ENCODE data around the gene ACTN1. TPM values are rescaled to one million over a fixed set of nuclear protein-coding genes. Genes with fewer than 3 reads are reported as not detected.

The ACTN1 gene
- total and polyA plus RNA-seq, 2 of the 8 experiments (the other 6 are each of a cell fraction or from before 2014, with no cell fraction given), result 236 to 262 TPM

DNA sequence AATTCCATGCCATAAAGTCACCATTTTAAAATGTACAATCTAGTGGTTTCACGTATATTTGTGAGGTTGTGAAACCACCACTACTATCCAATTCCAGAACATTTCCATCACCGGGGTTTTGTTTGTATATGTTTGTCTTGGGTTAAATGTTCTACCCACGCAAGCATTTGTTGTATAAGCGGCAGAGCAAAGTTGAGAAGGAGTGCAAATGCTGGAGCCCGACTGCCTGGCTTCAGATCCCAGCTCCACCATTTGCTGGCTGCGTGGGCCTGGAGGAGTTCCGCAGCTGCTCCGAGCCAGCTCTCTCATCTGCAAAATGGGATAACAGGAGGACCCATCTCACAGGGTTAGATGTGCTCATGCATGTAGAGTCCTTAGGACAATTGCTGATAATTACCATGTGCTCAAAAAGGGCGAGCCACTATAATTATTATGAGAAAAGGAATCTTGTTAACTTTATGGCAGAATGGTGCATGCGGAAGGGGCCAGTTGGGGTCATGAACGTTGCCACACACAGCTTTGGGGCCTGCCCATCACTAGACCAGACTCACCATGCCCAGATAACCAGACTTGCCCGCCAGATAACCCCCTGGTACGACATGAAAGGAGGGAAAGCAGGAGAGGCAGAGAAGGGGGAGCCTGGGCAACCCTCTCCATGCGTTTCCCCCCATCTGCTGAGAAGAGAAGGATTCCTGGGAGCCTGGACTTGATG lies 6.4 kb downstream of the ACTN1 start:
- no peaks in the 10 kb centered on the region for H3K9me3 ChIP-seq (ENCODE audit: insufficient read depth in 2 of 2, low read depth in 1 of 2, low read length in 1 of 2)
- H2BK20ac ChIP-seq (ENCODE audit: low read length), result no peak overlapping the region
- no peaks in the 10 kb centered on the region; the same call in 1 of the 2 replicates for H3K23me2 ChIP-seq (ENCODE audit: low read depth, low read length)
- no peak overlapping the region for H3K4me2 ChIP-seq (ENCODE audit: insufficient read depth in 1 of 2, low read depth in 2 of 2, low read length in 2 of 2)
- H3K36me3 ChIP-seq (ENCODE audit: control insufficient read depth in 2 of 4, insufficient read depth in 4 of 4, low read length in 3 of 4), result peaks cover 0 to 36% (median 11%) of the 10 kb centered on the region in 4 experiments; a peak in 6 of 8 replicates
- no peak overlapping the region for H3K9ac ChIP-seq (replicated peaks in 1 of 4; ENCODE audit: extremely low read depth in 1 of 4, low read depth in 3 of 4, low read length in 3 of 4)
- ChIA-PET POLR2A (ENCODE audit: partially characterized antibody) (interaction anchor here (0.6 to 1.1 kb wide), 2 partner anchors 25 to 27 kb away, joined by 3 read pairs; no protein-coding TSS in a partner anchor), CTCF (ENCODE audit: partially characterized antibody) (interaction anchor here (1.4 kb wide), 1 partner anchor 110 kb away, joined by 3 read pairs; no protein-coding TSS in a partner anchor)
- DNase-seq (ENCODE audit: low read depth in 1 of 2, low spot score in 2 of 2), result no peak
- WGBS, 2 experiments (ENCODE audit: extremely low coverage in 1 of 2, insufficient coverage in 1 of 2, insufficient read length in 1 of 2, insufficient replicate concordance in 2 of 2, low coverage in 1 of 2, low lambda C conversion rate in 2 of 2, missing lambda C conversion rate in 1 of 2), result 92% methylated on average over 14 of the region's 14 CpGs; no CpG with 5 or more reads in 1 of the 2 experiments
- H4K20me1 ChIP-seq (replicated peaks in 1 of 2; ENCODE audit: control insufficient read depth in 1 of 2, insufficient read depth in 2 of 2, low read length in 2 of 2), result peaks cover 29 to 53% of the 10 kb centered on the region in 2 experiments
- H3K18ac ChIP-seq (ENCODE audit: extremely low read depth, low read length), result no peak overlapping the region
- H3K27ac ChIP-seq (ENCODE audit: low read depth, low read length), result no peak overlapping the region
- H3K23ac ChIP-seq (ENCODE audit: insufficient read length), result no peak overlapping the region
- no peak overlapping the region for H2BK5ac ChIP-seq (ENCODE audit: low read depth, low read length)
- H3K4ac ChIP-seq (replicated peaks; ENCODE audit: insufficient read length, low read depth, low read length), result no peak overlapping the region
- no peak for FAIRE-seq
- no peak overlapping the region for H4K5ac ChIP-seq (ENCODE audit: insufficient read length, low read depth, low read length)
- no peak overlapping the region for H3K56ac ChIP-seq (replicated peaks; ENCODE audit: insufficient read length, low read depth, low read length)
- no peak overlapping the region for H4K91ac ChIP-seq (replicated peaks; ENCODE audit: insufficient read length, low read length)
- no peak overlapping the region for H2BK120ac ChIP-seq (replicated peaks; ENCODE audit: low read depth, low read length)
- no peaks in the 10 kb centered on the region for H3K27me3 ChIP-seq (replicated peaks in 1 of 4; ENCODE audit: control insufficient read depth in 3 of 4, extremely low read depth in 1 of 4, insufficient read depth in 3 of 4, low read length in 3 of 4)
- H4K8ac ChIP-seq (ENCODE audit: extremely low read depth, insufficient read depth, low read length), result no peak overlapping the region
- peaks cover 50% of the 10 kb centered on the region for H3K79me1 ChIP-seq (ENCODE audit: low read depth, low read length)
- no peak overlapping the region for H2BK15ac ChIP-seq (ENCODE audit: low read length)
- no peak overlapping the region for H2AFZ ChIP-seq (ENCODE audit: low read length)
- H3K4me3 ChIP-seq (ENCODE audit: extremely low read depth in 1 of 4, insufficient read depth in 2 of 4, low read depth in 3 of 4, low read length in 4 of 4), result no peak overlapping the region
- H3K4me1 ChIP-seq (replicated peaks in 1 of 4; ENCODE audit: control insufficient read depth in 3 of 4, insufficient read depth in 4 of 4, low read length in 3 of 4), result peaks cover 16 to 34% (median 17%) of the 10 kb centered on the region in 4 experiments
- no peak overlapping the region for H2BK12ac ChIP-seq (ENCODE audit: low read depth, low read length)
- H3K79me2 ChIP-seq (ENCODE audit: control insufficient read depth in 1 of 2, insufficient read depth in 2 of 2, low read length in 2 of 2), result peaks cover 50 to 100% of the 10 kb centered on the region in 2 experiments
- peak in 1 of 2 experiments; percentile 46; a peak in 1 of 3 replicates for TF ChIP-seq POLR2A (IDR thresholded peaks at IDR 0.05; ENCODE audit: control extremely low read depth in 1 of 2, low read depth in 2 of 2, low read length in 2 of 2)
- TF ChIP-seq HDAC6 (IDR thresholded peaks at IDR 0.05; ENCODE audit: low read depth, low read length), result no peak
- no peak overlapping the region for H3K14ac ChIP-seq (ENCODE audit: insufficient read length)
- H2AK5ac ChIP-seq (ENCODE audit: low read depth, low read length), result no peak overlapping the region

All from H1 (cell line).